Nephron (organoid): ENCODE measurements around the gene SLC38A10.
A peak's percentile ranks its signal among the peaks of the same experiment; 100 is the strongest.

Experiments
- H3K27ac Mint-ChIP-seq, 3 experiments: 2 replicates each; pipeline ENCODE4 v1.8.0; 2020; ENCODE audit warnings: mixed read lengths in 3 of 3, mild to moderate bottlenecking in 2 of 3, moderate library complexity in 1 of 3
- H3K27me3 Mint-ChIP-seq: 2 replicates; pipeline ENCODE4 v1.8.0; 2021; ENCODE audit warnings: low read depth, mild to moderate bottlenecking, moderate library complexity, mixed read lengths
- H3K36me3 Mint-ChIP-seq: 2 replicates; pipeline ENCODE4 v1.8.0; 2020; ENCODE audit warnings: low read depth, mixed read lengths
- H3K4me1 Mint-ChIP-seq: 2 replicates; pipeline ENCODE4 v1.8.0; 2020; ENCODE audit warnings: mixed read lengths
- H3K4me3 Mint-ChIP-seq, 3 experiments: 2 replicates each; pipeline ENCODE4 v1.8.0; 2020; ENCODE audit warnings: mild to moderate bottlenecking in 3 of 3, mixed read lengths in 3 of 3, moderate library complexity in 2 of 3
- H3K9me3 Mint-ChIP-seq: 2 replicates; pipeline ENCODE4 v1.8.0; 2020; ENCODE audit warnings: mixed read lengths
- TF ChIP-seq, protein P1 (sequence below), 3 experiments: fragments of 200-600 bp; sonication (generic); IDR thresholded peaks; one replicate each; pipeline ENCODE4 v1.5.0; 2021; ENCODE audit warnings: antibody characterized with exemption in 3 of 3; ENCODE audit not compliant: unreplicated experiment in 3 of 3

The SLC38A10 gene

GRCh38 chr17:81307636-81308560 is 12.8 kb upstream of the SLC38A10 start:
- Mint-ChIP-seq H3K4me1 (peaks cover 27% of the 10 kb centered on the region), H3K27me3 (peaks cover 3% of the 10 kb centered on the region), H3K27ac (peak overlapping the region in 1 of 3 experiments; percentile 23), H3K36me3 (no peaks in the 10 kb centered on the region), H3K9me3 (no peaks in the 10 kb centered on the region), H3K4me3 (no peak overlapping the region)
- TF ChIP-seq, protein P1, sequence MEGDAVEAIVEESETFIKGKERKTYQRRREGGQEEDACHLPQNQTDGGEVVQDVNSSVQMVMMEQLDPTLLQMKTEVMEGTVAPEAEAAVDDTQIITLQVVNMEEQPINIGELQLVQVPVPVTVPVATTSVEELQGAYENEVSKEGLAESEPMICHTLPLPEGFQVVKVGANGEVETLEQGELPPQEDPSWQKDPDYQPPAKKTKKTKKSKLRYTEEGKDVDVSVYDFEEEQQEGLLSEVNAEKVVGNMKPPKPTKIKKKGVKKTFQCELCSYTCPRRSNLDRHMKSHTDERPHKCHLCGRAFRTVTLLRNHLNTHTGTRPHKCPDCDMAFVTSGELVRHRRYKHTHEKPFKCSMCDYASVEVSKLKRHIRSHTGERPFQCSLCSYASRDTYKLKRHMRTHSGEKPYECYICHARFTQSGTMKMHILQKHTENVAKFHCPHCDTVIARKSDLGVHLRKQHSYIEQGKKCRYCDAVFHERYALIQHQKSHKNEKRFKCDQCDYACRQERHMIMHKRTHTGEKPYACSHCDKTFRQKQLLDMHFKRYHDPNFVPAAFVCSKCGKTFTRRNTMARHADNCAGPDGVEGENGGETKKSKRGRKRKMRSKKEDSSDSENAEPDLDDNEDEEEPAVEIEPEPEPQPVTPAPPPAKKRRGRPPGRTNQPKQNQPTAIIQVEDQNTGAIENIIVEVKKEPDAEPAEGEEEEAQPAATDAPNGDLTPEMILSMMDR (IDR thresholded peaks at IDR 0.05; ENCODE audit: unreplicated experiment in 3 of 3) = no peak

DNA sequence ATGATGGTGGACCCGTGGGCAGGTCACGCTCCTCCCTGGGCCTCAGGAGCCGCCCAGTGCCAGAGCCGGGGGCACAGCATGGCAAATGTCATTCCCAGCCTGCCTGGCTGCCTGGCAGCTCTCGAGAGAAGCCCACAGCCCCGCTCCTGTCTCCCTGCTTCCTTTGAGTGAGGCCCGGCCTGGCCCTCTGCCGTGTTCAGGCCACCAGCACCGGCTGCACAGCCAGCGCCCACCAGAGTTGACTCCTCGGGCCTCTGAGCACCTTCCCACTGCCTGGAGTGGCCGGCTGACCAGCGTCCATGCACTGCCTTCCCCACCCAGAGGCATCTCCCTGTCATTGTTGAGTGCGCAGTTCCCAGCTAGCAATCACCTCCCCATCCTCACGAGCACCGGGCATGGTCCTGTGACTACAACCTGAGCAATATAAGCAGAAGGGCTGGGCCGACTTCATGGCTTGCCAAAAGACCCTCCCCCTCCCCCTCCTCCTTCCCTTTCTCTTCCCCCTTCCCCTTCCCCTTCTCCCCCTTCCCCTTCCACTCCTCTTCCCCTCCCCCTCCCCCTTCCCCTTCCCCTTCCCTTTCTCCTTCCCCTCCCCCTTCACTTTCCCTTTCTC is 11.9 kb upstream of the SLC38A10 start:
- TF ChIP-seq, protein P1 (IDR thresholded peaks at IDR 0.05; ENCODE audit: unreplicated experiment in 3 of 3) = no peak
- H3K4me3 Mint-ChIP-seq = no peak overlapping the region
- no peaks in the 10 kb centered on the region for H3K9me3 Mint-ChIP-seq
- no peak overlapping the region for H3K27ac Mint-ChIP-seq
- peaks cover 27% of the 10 kb centered on the region for H3K4me1 Mint-ChIP-seq
- peaks cover 6% of the 10 kb centered on the region for H3K27me3 Mint-ChIP-seq
- no peaks in the 10 kb centered on the region for H3K36me3 Mint-ChIP-seq

DNA sequence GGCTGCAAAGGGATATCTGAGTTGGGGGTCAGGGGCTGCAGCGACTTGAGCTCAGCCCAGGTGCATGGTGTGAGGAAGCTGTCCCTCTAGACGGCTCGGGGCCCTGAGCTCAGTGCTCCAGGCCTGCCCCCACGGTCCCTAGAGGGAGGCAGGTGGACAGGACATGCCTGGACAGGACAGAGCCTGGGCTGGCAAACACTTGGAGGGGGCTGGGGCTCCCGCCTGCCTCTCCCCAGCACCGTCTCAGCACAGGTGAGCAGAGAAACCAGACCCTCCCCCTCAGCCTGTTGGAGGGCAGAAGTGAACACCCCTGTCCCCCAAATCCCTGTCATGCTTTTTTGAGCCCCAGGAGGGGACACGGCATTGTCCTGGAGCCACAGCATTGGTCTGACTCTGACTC is 11.4 kb upstream of the SLC38A10 start:
- Mint-ChIP-seq H3K36me3 (no peaks in the 10 kb centered on the region), H3K4me1 (peaks cover 27% of the 10 kb centered on the region), H3K9me3 (no peaks in the 10 kb centered on the region), H3K4me3 (no peak overlapping the region), H3K27me3 (peaks cover 6% of the 10 kb centered on the region), H3K27ac (no peak overlapping the region)
- TF ChIP-seq, protein P1 (IDR thresholded peaks at IDR 0.05; ENCODE audit: unreplicated experiment in 3 of 3) = no peak

- TF ChIP-seq, protein P1 (IDR thresholded peaks at IDR 0.05; ENCODE audit: unreplicated experiment in 3 of 3) = no peak
- no peaks in the 10 kb centered on the region for H3K36me3 Mint-ChIP-seq
- peak overlapping the region in 1 of 3 experiments; percentile 42 for H3K27ac Mint-ChIP-seq
- H3K9me3 Mint-ChIP-seq = no peaks in the 10 kb centered on the region
- peak overlapping the region in 1 of 3 experiments; percentile 58 for H3K4me3 Mint-ChIP-seq
- peaks cover 22% of the 10 kb centered on the region for H3K4me1 Mint-ChIP-seq
- H3K27me3 Mint-ChIP-seq = peaks cover 6% of the 10 kb centered on the region
These were observed 10.0 kb upstream of the SLC38A10 start for GRCh38 chr17:81305051-81305630.

DNA sequence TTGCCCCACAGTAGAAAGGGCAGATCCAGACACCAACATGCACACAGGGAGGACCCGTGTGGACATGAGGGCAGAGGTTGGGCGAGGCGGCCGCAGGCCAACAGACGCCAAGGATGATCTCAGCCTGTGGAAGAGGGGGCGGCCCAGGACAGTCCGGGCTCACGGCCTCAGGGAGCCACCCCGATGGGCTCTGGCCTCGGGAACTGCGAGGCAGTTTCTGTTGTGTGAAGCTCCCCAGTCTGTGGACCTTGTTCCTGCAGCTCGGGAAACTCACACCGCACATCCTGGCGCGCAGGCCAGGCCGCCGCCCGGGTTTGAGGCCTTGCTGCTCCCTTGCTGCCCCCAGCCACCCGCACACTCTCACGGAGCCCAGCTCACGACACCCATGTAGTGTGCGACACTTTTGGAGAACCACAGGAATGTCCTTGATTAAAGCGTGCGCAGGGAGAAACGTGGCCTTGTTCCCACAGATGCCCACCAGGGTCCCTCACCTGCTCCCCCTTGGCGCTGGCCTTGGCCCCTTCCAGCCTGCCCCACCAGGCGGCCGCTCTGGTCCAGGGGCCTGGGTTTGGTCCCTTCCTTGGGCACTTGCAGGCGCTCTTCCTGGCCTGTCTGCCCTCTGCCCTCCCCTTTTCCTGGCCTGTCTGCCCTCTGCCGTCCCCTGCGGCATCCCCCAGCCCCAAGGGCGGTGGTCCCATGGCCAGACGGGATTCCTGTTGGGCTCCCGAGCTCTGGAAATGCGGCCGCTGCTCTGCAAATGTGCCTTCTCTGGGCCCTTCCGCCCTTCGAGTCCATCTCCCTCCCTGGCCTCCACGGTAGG is 9.3 kb upstream of the SLC38A10 start:
- H3K36me3 Mint-ChIP-seq = no peaks in the 10 kb centered on the region
- H3K4me1 Mint-ChIP-seq = peaks cover 20% of the 10 kb centered on the region
- no peak overlapping the region for H3K4me3 Mint-ChIP-seq
- H3K27me3 Mint-ChIP-seq = peaks cover 6% of the 10 kb centered on the region
- TF ChIP-seq, protein P1 (IDR thresholded peaks at IDR 0.05; ENCODE audit: unreplicated experiment in 3 of 3) = no peak
- H3K27ac Mint-ChIP-seq = no peak overlapping the region
- H3K9me3 Mint-ChIP-seq = no peaks in the 10 kb centered on the region
